GOT3 (cell line): ENCODE measurements around the gene TLL2.

Experiments used
- DNase-seq: peaks from one replicate; lab custom pipeline; 2025; ENCODE audit warnings: mixed read lengths; lab: John Stamatoyannopoulos, UW

Gene TLL2

DNA sequence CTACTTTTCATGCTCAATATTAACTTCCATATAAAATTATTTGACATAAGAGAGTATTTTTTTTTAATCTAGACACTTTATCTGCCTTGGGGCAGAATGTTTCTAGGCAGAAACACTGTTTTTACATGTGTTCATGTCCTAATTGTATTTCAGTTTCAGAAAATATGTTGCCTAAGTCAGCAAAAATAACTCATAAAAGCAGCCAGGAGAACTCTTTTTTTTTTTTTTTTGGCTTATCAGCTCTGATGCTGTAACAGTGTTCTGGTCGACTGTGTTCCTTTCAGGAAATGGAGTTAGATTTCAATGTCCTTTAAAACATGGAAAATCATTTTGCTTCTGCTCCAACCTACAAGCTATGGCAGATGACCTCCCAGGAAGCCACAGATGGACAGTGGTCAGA is 91.7 kb downstream of the TLL2 start:
- DNase-seq: no peak

DNA sequence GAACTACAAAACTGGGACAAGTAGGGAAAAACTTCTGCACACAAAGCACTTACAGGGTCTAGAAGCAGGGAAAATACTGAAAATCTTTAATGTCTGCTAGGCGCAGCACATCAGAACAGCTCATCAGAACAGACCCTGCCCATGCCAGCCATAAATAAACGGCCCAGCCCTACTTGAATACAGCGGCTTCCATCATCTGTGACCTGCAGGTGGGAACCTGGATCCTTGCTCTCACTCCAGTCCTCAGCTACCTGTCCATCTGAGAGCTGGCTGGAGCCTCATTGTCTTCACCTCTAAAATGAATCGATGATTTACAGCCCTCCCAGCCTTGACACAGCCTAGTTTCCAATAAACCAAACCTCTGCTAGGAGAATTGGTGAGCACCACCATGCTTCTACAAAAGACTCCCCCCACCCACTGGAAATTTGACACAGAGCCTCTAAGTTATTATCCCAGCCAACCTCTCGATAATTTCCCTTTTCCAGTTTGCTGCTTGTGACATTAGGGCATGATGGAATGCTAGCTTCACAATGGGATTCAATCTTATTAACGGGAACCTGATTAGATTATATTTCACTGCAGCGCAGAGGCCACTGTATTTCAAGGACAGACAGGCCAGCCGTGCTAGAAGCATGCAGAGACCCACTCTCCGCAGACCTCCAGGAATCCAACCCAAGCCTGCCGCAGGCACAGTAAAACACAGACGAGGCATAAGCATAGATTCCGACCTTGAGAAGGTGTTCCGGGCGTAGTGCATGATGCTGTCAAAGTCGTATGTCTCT is 93.3 kb downstream of the TLL2 start:
- DNase-seq: no peak

DNA sequence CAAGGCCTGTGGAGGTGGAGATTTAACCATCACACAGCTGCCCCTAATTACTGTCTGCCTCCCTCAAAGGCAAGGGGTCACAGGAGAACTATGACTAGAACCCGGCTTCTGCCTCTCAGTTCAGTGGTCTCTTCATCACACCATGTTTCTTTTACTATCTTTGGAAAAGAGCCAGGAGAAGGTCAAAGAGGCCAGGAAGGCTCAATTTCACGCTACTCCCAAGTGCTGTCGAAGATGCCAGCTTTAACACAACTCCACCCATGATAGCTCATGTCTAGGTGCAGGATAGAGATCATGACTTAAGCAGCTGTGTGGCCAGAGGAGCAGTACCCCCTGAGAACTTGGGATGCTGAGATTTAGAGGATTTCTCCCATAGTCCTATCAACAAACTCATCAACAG is 94.4 kb downstream of the TLL2 start:
- no peak for DNase-seq

DNA sequence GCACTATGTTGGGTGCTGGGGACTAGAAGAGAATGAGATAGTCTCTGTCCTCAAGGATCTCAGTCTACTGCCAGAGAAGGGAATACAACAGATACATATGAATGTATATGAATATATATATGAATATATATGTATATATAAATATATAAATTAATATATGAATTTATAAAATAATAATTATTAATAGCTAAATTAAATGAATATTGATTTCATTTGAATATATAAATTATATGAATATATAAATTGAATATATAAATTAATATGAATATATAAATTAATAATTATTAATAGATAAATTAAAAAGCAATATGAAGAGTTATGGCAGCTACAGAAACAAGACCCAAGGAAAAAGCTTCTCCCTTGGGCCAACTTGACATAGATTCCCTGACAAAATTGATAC is 95.1 kb downstream of the TLL2 start:
- no peak for DNase-seq

GRCh38 chr10:96417441-96417840 is 96.3 kb downstream of the TLL2 start:
- DNase-seq: no peak

GRCh38 chr10:96416643-96417042 is 97.1 kb downstream of the TLL2 start:
- DNase-seq: no peak

GRCh38 chr10:96415891-96416554 is 97.7 kb downstream of the TLL2 start:
- DNase-seq: no peak

- no peak for DNase-seq
Observed at GRCh38 chr10:96415150-96415890, 98.4 kb downstream of the TLL2 start.

GRCh38 chr10:96414303-96414702 is 99.4 kb downstream of the TLL2 start:
- no peak for DNase-seq

DNA sequence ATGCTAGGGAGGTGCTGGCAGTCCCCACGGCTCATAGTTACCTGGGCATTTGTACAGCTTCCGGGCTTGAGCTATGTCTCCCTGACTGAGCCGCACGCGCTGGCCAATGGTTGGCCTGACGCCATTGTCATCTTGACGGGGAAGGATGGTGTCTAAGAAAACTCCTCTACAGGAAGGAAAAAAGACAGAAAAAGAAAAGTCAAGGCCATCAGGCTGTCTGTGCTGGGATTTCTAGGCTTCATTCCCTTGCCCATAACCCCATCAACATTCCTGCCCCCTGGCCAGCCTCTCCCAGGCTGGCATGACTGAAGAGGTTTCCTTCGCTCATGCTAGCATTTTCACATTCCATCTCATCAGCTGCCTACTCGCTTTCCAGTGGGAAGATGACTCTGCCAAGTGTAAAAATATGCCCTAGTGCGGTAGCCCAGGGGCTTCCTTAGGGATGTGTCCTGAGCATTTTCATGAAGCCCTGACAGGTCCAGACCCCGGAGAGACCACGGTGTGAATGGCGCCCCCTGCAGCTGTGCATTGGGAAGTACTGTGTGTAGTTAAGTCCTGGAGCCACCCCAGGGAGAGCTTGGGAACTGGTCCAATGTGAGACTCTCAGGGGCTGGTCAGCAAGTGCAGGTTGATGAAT is 100.5 kb downstream of the TLL2 start:
- no peak for DNase-seq

DNA sequence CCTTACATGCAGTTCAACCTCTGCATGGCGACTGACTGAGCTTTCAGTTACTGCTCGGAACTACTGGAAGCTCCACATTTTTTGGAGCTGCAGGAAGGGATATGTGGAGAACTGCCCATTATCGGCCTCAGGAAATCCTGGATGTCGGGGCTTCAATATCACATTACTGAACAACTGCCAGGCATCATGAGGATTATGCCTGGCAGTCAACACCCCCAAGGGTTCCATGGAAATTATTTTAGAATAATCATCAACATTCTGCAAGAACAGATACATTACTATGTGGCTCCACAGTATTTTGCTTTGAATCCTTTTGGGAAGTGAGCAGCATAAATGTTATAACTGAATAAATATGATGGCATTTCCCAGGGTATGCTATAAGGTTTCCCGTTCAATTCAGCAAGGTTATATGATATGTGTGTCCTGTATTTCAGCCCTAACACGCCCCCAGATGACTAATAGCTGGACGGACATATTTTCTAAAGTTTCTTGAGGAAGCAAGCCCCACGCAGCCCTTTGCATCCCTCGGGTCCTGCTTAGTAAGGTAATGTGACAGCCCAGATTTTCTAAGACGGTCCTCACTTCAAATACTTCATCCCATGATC is 101.9 kb downstream of the TLL2 start:
- no peak for DNase-seq

GRCh38 chr10:96410296-96410695 is 103.4 kb downstream of the TLL2 start:
- DNase-seq: no peak

DNA sequence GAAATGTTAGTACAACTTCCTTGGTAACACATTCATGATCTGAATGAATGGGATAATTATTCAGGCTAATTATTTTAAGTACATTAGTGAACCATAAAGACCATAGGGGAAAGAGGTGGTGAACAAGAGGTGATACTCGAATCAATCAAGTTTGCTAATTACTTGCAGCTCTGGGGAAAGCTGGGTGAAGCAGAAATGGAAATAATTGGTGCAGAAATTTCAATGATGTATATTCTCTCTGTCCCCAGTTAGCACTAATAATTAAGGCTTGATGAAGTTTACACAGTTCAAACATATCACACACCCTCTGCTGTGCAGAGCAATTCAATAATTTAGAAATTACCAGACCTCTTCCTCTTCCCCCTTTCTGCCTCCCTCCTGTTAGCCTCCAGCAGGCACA is 105.5 kb downstream of the TLL2 start:
- no peak for DNase-seq

DNA sequence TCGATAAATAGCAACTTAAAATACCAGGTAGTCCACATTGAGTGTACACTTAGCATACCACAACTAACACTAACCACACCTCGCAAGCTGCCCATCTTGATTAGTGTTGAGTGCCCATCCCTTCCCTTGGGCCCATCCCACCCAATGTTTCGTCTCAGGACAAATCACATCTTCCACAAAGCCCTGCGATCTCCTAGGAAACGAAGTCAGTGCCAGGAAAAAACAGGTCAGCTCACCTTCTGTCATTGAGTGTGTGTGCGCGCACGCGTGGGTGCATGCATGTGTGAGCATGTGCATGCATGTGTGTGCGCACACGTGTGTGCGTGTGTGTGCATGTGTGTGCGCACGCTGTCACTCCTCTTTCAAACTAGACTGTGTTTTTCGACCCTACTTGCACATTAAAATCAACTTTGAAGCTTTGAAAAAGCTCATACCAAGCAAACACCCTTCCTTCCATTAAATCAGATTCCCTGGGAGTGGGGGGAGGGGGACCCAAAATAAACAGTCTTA is 106.1 kb downstream of the TLL2 start:
- no peak for DNase-seq

- no peak for DNase-seq
Observed at GRCh38 chr10:96406091-96406490, 107.6 kb downstream of the TLL2 start.

- DNase-seq: no peak
Observed at GRCh38 chr10:96402417-96403305, 111.1 kb downstream of the TLL2 start.

DNA sequence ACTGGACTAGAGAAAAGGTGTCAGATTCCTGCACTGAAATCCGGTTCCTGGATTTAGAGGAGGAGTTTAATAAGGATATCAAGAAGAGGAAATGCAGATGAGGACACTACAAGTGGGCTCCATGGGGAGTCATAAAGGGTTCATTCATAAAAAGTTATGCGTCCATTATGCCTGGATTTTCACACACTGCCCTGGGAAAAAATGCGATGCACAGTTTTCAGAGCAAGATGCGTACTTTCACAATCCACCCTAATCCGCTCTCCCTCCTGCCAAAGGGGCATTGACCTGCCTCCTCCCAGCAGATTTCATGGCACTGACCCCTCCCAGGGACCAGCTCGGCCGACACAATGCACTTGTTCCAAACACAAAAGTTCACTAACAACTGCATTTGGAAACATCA is 112.7 kb downstream of the TLL2 start:
- DNase-seq: no peak

DNA sequence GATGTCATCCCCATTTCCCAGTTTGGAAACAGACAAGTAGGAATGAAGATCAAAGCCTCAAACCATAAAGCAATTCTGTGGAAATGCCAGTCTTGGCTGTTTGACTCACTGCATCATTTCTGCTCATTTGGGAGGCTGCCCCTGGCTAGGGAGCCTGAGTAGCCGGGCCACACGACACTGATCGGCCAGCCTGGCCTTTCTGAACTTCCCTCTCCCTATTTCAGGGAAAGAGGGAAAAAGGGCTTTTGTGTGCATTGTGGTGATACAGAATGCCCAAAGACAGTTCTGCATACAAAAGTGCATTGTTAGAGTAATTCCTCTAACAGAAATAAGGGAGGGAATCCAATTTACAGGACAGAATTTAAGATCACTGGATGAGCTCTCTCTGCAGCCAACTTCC is 113.3 kb downstream of the TLL2 start:
- DNase-seq: no peak

DNA sequence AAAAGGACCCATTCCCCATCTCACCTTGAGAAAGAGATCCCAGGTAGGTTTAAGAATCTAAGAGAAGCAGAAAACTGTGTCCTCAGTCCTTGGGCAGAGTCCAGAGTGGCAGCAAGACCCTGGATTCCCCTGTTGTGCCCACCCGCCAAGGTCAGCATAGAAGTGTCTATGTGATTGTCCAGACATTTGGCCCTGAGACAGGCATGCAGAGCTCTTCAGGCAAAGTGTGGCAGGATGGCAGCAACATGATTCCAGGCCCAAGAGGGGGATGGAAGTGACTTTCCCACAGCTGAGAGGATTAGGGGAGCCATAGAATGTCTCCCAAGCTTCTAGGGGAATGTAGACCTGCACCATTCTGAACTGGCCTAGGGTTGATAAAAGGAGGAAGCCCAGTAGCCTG is 115.8 kb downstream of the TLL2 start:
- DNase-seq: no peak

DNA sequence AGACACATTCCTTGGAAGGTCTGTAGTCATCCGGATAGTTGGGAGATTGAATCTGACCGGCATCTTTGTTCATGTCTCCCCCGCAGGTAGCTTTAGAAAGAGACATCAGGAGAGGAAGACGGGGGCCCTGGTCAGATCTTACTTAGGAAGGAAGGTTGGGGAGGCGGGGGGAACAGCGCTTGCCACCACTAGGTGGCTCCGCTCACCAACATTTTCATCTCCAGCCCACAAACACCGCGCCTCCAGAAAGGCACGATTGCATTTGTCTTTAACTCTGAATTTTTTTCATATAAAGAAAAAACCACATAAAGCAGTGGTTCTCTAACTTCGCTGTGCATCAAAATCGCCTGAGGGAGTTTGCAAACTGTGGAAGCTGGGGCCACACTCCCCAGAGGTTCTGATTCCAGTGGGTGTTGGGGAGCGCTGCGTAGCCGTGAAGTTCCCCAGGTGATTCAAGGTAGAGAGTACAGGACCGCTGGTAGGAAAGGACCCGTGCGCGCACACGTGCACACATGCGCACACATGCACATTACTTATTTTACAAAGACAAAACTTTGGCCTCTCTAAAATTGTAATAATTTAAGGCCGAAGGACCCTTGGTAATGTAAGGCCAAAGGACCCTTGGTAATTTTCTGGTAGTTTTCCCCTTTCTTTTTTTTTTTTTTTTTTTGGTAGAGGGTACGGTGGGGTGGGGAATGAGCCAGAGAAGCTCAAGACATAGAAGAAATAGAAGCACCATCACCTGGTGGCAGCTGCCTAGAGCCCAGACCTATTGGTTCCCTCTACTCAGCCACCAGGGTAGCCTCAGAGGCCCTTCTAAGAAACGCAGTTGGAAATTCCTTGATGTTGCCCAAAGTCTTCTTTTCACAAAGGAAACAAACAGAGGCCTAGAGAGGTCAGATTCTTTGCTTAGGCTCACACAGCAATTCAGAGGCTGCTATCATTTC is 117.5 kb downstream of the TLL2 start:
- DNase-seq: peak; percentile 17
